IMR-90 (cell line): ENCODE measurements around the gene PITRM1. TPM values are rescaled to one million over a fixed set of nuclear protein-coding genes. Genes with fewer than 3 reads are reported as not detected.
A peak's percentile ranks its signal among the peaks of the same experiment; 100 is the strongest.

Experiments
- ATAC-seq: fragments of 200-7000 bp; cut with Tn5 transposase; 2 replicates; pipeline ENCODE4 v1.9.1; 2020; ENCODE audit warnings: low read depth, mild to moderate bottlenecking, moderate library complexity
- BruUV-seq: library from RNA; stranded (reverse); fragments of 400-500 nt; replicated peaks from 2 replicates; lab custom pipeline; 2021; lab: Mats Ljungman, UMichigan
- CTCF ChIA-PET: fragments of 300-600 bp; formaldehyde crosslinking; extraction: SDS; loops from one replicate; lab custom pipeline; 2021; ENCODE audit warnings: antibody characterized with exemption; lab: Yijun Ruan, JAX
- POLR2A ChIA-PET: fragments of 300-600 bp; sonication (Branson Sonifier 250); formaldehyde crosslinking; loops from one replicate; lab custom pipeline; 2022; ENCODE audit warnings: antibody characterized with exemption; ENCODE audit not compliant: unreplicated experiment; lab: Charles Lee
- DNase-seq: peaks from one replicate; pipeline ENCODE4 v3.0.0; 2013
- H2AFZ ChIP-seq: replicated peaks from 2 replicates; pipeline ENCODE3; 2013; ENCODE audit warnings: low read length, mild to moderate bottlenecking; ENCODE audit not compliant: poor library complexity
- H2AK5ac ChIP-seq: 2 replicates; pipeline ENCODE4 v1.6.1; 2013; ENCODE audit warnings: low read depth, low read length, inconsistent platforms
- H2AK9ac ChIP-seq: replicated peaks from 2 replicates; pipeline ENCODE3; 2013; ENCODE audit warnings: mild to moderate bottlenecking, low read depth, low read length, moderate library complexity; ENCODE audit not compliant: poor library complexity
- H2BK120ac ChIP-seq: 2 replicates; pipeline ENCODE4 v1.6.1; 2013; ENCODE audit warnings: low read depth, low read length, inconsistent platforms
- H2BK15ac ChIP-seq: 3 replicates; pipeline ENCODE4 v1.6.1; 2013; ENCODE audit warnings: low read depth, low read length, inconsistent platforms
- H2BK20ac ChIP-seq: 2 replicates; pipeline ENCODE4 v1.6.1; 2013; ENCODE audit warnings: low read depth, mild to moderate bottlenecking, inconsistent platforms, low read length, moderate library complexity
- H2BK5ac ChIP-seq: 2 replicates; pipeline ENCODE4 v1.6.1; 2013; ENCODE audit warnings: mild to moderate bottlenecking, low read depth, low read length, inconsistent platforms; ENCODE audit not compliant: poor library complexity, severe bottlenecking
- H3K14ac ChIP-seq: replicated peaks from 2 replicates; pipeline ENCODE4 v1.6.1; 2013; ENCODE audit warnings: low read depth, low read length, inconsistent platforms
- H3K18ac ChIP-seq: 2 replicates; pipeline ENCODE4 v1.6.1; 2013; ENCODE audit warnings: low read depth, low read length, control low read depth
- H3K23ac ChIP-seq: 2 replicates; pipeline ENCODE4 v1.6.1; 2013; ENCODE audit warnings: low read depth, low read length, inconsistent platforms
- H3K27ac ChIP-seq: 2 replicates; pipeline ENCODE4 v1.5.1; 2013; ENCODE audit warnings: mild to moderate bottlenecking, control low read depth, low read length; ENCODE audit not compliant: insufficient read depth
- H3K27me3 ChIP-seq: 2 replicates; pipeline ENCODE4 v1.6.1; 2013; ENCODE audit warnings: low read length; ENCODE audit not compliant: control insufficient read depth, insufficient read depth
- H3K36me3 ChIP-seq: 2 replicates; pipeline ENCODE4 v1.6.1; 2013; ENCODE audit warnings: low read length, mixed read lengths; ENCODE audit not compliant: control insufficient read depth, insufficient read depth
- H3K4ac ChIP-seq: 2 replicates; pipeline ENCODE4 v1.6.1; 2013; ENCODE audit warnings: low read depth, low read length, inconsistent platforms
- H3K4me1 ChIP-seq: 2 replicates; pipeline ENCODE4 v1.6.1; 2013; ENCODE audit warnings: low read length, mixed read lengths; ENCODE audit not compliant: control insufficient read depth, insufficient read depth
- H3K4me2 ChIP-seq: 2 replicates; pipeline ENCODE4 v1.6.1; 2013; ENCODE audit warnings: low read depth, mild to moderate bottlenecking, control low read depth, low read length, moderate library complexity
- H3K4me3 ChIP-seq: 2 replicates; pipeline ENCODE4 v1.5.1; 2013; ENCODE audit warnings: low read depth, mild to moderate bottlenecking, control low read depth, low read length, moderate library complexity; ENCODE audit not compliant: insufficient read depth
- H3K56ac ChIP-seq: 2 replicates; pipeline ENCODE4 v1.6.1; 2013; ENCODE audit warnings: low read length, inconsistent platforms; ENCODE audit not compliant: insufficient read depth; ENCODE audit errors: extremely low read depth
- H3K79me1 ChIP-seq, 2 experiments: 2 replicates each; pipeline ENCODE4 v1.6.1; 2013; ENCODE audit warnings: low read length in 2 of 2, inconsistent platforms in 1 of 2, low read depth in 1 of 2
- H3K9ac ChIP-seq: 2 replicates; pipeline ENCODE4 v1.6.1; 2013; ENCODE audit warnings: low read depth, low read length, control low read depth
- H3K9me1 ChIP-seq: 2 replicates; pipeline ENCODE4 v1.6.1; 2013; ENCODE audit warnings: low read length, inconsistent platforms; ENCODE audit not compliant: insufficient read depth
- H3K9me3 ChIP-seq: 2 replicates; pipeline ENCODE4 v1.6.1; 2013; ENCODE audit warnings: low read length; ENCODE audit not compliant: control insufficient read depth, insufficient read depth
- H4K20me1 ChIP-seq: 2 replicates; pipeline ENCODE4 v1.6.1; 2013; ENCODE audit warnings: low read length, inconsistent platforms; ENCODE audit not compliant: insufficient read depth
- H4K5ac ChIP-seq: 2 replicates; pipeline ENCODE4 v1.6.1; 2013; ENCODE audit warnings: mild to moderate bottlenecking, low read depth, low read length, control low read depth
- H4K8ac ChIP-seq, 2 experiments: 2 replicates each; pipeline ENCODE4 v1.6.1; 2013; ENCODE audit warnings: low read depth in 2 of 2, low read length in 2 of 2, control low read depth in 1 of 2, inconsistent platforms in 1 of 2
- H4K91ac ChIP-seq: 2 replicates; pipeline ENCODE4 v1.6.1; 2013; ENCODE audit warnings: low read depth, low read length, inconsistent platforms; ENCODE audit not compliant: insufficient read depth
- BHLHE40 ChIP-seq: fragments of 150-350 bp; IDR thresholded peaks from 2 replicates; pipeline ENCODE4 v1.6.1; 2016; ENCODE audit warnings: mild to moderate bottlenecking, low read depth, low read length
- CEBPB ChIP-seq: IDR thresholded peaks from 2 replicates; pipeline ENCODE4 v1.6.1; 2012; ENCODE audit warnings: low read depth, low read length, improper control_type of control experiment
- CHD1 ChIP-seq: IDR thresholded peaks from 2 replicates; pipeline ENCODE4 v1.6.1; 2012; ENCODE audit warnings: low read depth, low read length, improper control_type of control experiment
- CTCF ChIP-seq: conservative IDR thresholded peaks from 2 replicates; pipeline ENCODE4 v1.5.1; 2012; ENCODE audit warnings: mild to moderate bottlenecking, low read depth, low read length, improper control_type of control experiment
- ELK1 ChIP-seq: fragments of 150-350 bp; IDR thresholded peaks from 2 replicates; pipeline ENCODE4 v1.6.1; 2016; ENCODE audit warnings: low read depth, mild to moderate bottlenecking, low read length, moderate library complexity, borderline replicate concordance
- FOS ChIP-seq: fragments of 150-350 bp; IDR thresholded peaks from 2 replicates; pipeline ENCODE4 v1.6.1; 2016; ENCODE audit warnings: low read depth, low read length
- MAFK ChIP-seq: IDR thresholded peaks from 2 replicates; pipeline ENCODE4 v1.6.1; 2012; ENCODE audit warnings: low read depth, low read length, improper control_type of control experiment
- MAZ ChIP-seq: IDR thresholded peaks from 2 replicates; pipeline ENCODE4 v1.6.1; 2012; ENCODE audit warnings: low read depth, mild to moderate bottlenecking, low read length, improper control_type of control experiment, moderate library complexity, borderline replicate concordance
- MXI1 ChIP-seq: IDR thresholded peaks from 2 replicates; pipeline ENCODE4 v1.6.1; 2012; ENCODE audit warnings: low read depth, mild to moderate bottlenecking, low read length, moderate library complexity, borderline replicate concordance
- NFE2L2 ChIP-seq: fragments of 150-350 bp; IDR thresholded peaks from 2 replicates; pipeline ENCODE4 v1.6.1; 2016; ENCODE audit warnings: low read depth, mild to moderate bottlenecking, low read length
- POLR2A ChIP-seq: IDR thresholded peaks from 2 replicates; pipeline ENCODE4 v1.6.1; 2012; ENCODE audit warnings: mild to moderate bottlenecking, low read depth, low read length
- RAD21 ChIP-seq: IDR thresholded peaks from 2 replicates; pipeline ENCODE4 v1.6.1; 2012; ENCODE audit warnings: low read length, improper control_type of control experiment
- RFX5 ChIP-seq: IDR thresholded peaks from 2 replicates; pipeline ENCODE4 v1.8.0; 2012; ENCODE audit warnings: low read depth, mild to moderate bottlenecking, low read length, moderate library complexity
- SMC3 ChIP-seq: fragments of 150-350 bp; IDR thresholded peaks from 2 replicates; pipeline ENCODE4 v1.6.1; 2016; ENCODE audit warnings: low read depth, mild to moderate bottlenecking, antibody characterized with exemption, low read length, moderate library complexity
- USF2 ChIP-seq: fragments of 150-350 bp; IDR thresholded peaks from 2 replicates; pipeline ENCODE4 v1.6.1; 2017; ENCODE audit warnings: mild to moderate bottlenecking, antibody characterized with exemption, low read length, low read depth
- WGBS, 2 experiments: methylation state at CpG; one replicate each; pipeline versions ENCODE4 v1.1.5 to v1.1.7; 2013; ENCODE audit warnings: missing lambda C conversion rate in 2 of 2; ENCODE audit not compliant: insufficient read length in 1 of 2; ENCODE audit errors: extremely low coverage in 2 of 2; 5-methylcytosine and 5-hydroxymethylcytosine counted together
- dilution Hi-C: fragments of 300-500 bp; cut with HindIII; formaldehyde crosslinking; loops from one replicate; pipeline ENCODE4 v1.14.3; 2018; ENCODE audit warnings: low sequenced_read_pairs; ENCODE audit not compliant: unreplicated experiment
- in situ Hi-C: fragments of 300-500 bp; cut with MboI; formaldehyde crosslinking; loops from 3 replicates; pipeline ENCODE4 v1.14.3; 2019; ENCODE audit warnings: low sequenced_read_pairs, inconsistent platforms, mixed read lengths
- intact Hi-C: fragments of 100-400 bp; cut with micrococcal nuclease; formaldehyde crosslinking; loops from 2 replicates; pipeline ENCODE4 v1.10.0; 2022
- polyA plus RNA-seq, 3 experiments: library from polyadenylated mRNA; depleted of rRNA; stranded (reverse); fragments of >200 nt; gene quantifications; 2 replicates each; pipeline ENCODE4 v1.2.3, GENCODE V29; 2012; ENCODE audit warnings: low replicate concordance in 1 of 3
- total RNA-seq: library from RNA; depleted of rRNA; stranded (reverse); fragments of >200 nt; gene quantifications from 2 replicates; pipeline ENCODE4 v1.2.3, GENCODE V29; 2012

Gene PITRM1
- total and polyA plus RNA-seq, 2 of the 4 experiments (the other 2 are of a cell fraction), result 97.1 to 124 TPM

GRCh38 chr10:3196958-3197347 is 24.4 kb upstream of the PITRM1 start:
- in situ Hi-C loops (loop anchor here (10.0 kb wide), 2 partner anchors 578 to 1568 kb away; no protein-coding TSS in a partner anchor), dilution Hi-C loops (no loop called here), intact Hi-C loops (loop anchor here (1.0 to 10.0 kb wide), 9 partner anchors 42 to 1570 kb away; no protein-coding TSS in a partner anchor)
- H3K23ac ChIP-seq, result no peak overlapping the region
- no peak for DNase-seq
- H3K9me1 ChIP-seq, result peaks cover 4% of the 10 kb centered on the region
- 65% methylated on average over 8 of the region's 12 CpGs; no CpG with 5 or more reads in 1 of the 2 experiments for WGBS, 2 experiments
- no peaks in the 10 kb centered on the region for H3K9me3 ChIP-seq
- H4K5ac ChIP-seq, result peak overlapping the region; percentile 14
- peaks cover 10% of the 10 kb centered on the region for H3K4me1 ChIP-seq
- peak overlapping the region; percentile 93 for H2BK120ac ChIP-seq
- H3K27me3 ChIP-seq, result peaks cover 9% of the 10 kb centered on the region
- H3K36me3 ChIP-seq, result no peaks in the 10 kb centered on the region
- H4K20me1 ChIP-seq, result no peaks in the 10 kb centered on the region
- H2BK20ac ChIP-seq, result peak overlapping the region; percentile 79
- H3K4ac ChIP-seq, result peak overlapping the region; percentile 93
- no peak overlapping the region for H3K56ac ChIP-seq
- H2BK15ac ChIP-seq, result peak overlapping the region; percentile 47; the same call in 1 of the 3 replicates
- CTCF ChIA-PET, result interaction anchor here (1.3 to 1.7 kb wide), 3 partner anchors 586 to 1570 kb away, joined by 3 to 5 read pairs (median 5); no protein-coding TSS in a partner anchor
- H2BK5ac ChIP-seq, result no peak overlapping the region
- H3K14ac ChIP-seq, result peak overlapping the region; percentile 18
- peak overlapping the region in 1 of 2 experiments; percentile 32; a peak in 1 of 4 replicates for H4K8ac ChIP-seq
- POLR2A ChIA-PET, result no interaction called here
- H3K4me2 ChIP-seq, result peak overlapping the region; percentile 6; the same call in 1 of the 2 replicates
- TF ChIP-seq CHD1, result no peak
- no peak for TF ChIP-seq RAD21
- TF ChIP-seq BHLHE40, result no peak
- TF ChIP-seq ELK1, result no peak
- no peak for TF ChIP-seq CEBPB
- no peak for TF ChIP-seq MAFK
- no peak for TF ChIP-seq RFX5
- TF ChIP-seq USF2, result no peak
- TF ChIP-seq MXI1, result no peak
- no peak for TF ChIP-seq SMC3
- TF ChIP-seq NFE2L2, result no peak
- no peak for TF ChIP-seq MAZ
- no peak for TF ChIP-seq FOS
- no peak; the same call in 1 of the 2 replicates for TF ChIP-seq POLR2A
- no peak for TF ChIP-seq CTCF
- peak overlapping the region; percentile 51 for H4K91ac ChIP-seq
- ATAC-seq, result no peak
- no peak overlapping the region for H3K4me3 ChIP-seq
- BruUV-seq, result no TSS peak
- H3K27ac ChIP-seq, result peak overlapping the region; percentile 12; the same call in 1 of the 2 replicates
- H2AFZ ChIP-seq, result peak overlapping the region; percentile 90
- no peak overlapping the region; the same call in 1 of the 2 replicates for H3K18ac ChIP-seq
- no peak overlapping the region for H2AK9ac ChIP-seq
- peak overlapping the region; percentile 75; the same call in 1 of the 2 replicates for H2AK5ac ChIP-seq
- 0 out of 4 replicates have a peak, but pooled peaks cover 0 to 5% of the 10 kb centered on the region in 2 experiments for H3K79me1 ChIP-seq
- H3K9ac ChIP-seq, result no peak overlapping the region; the same call in 1 of the 2 replicates
